GM12878 (cell line): ENCODE measurements around the gene SYNDIG1. TPM values are rescaled to one million over a fixed set of nuclear protein-coding genes. Genes with fewer than 3 reads are reported as not detected.

Source experiments
- ATAC-seq: fragments of 200-7000 bp; cut with Tn5 transposase; 3 replicates; pipeline ENCODE4 v1.9.1; 2020; ENCODE audit warnings: mild to moderate bottlenecking, moderate library complexity
- BruUV-seq: library from RNA; stranded (reverse); fragments of 400-500 nt; replicated peaks from 2 replicates; lab custom pipeline; 2021; lab: Mats Ljungman, UMichigan
- CTCF ChIA-PET: fragments of 300-600 bp; sonication (Branson Sonifier 250); formaldehyde crosslinking; extraction: SDS; loops from one replicate; lab custom pipeline; 2021; ENCODE audit warnings: inconsistent platforms; lab: Yijun Ruan, JAX
- POLR2A ChIA-PET: fragments of 350-600 bp; formaldehyde crosslinking; extraction: SDS; loops from one replicate; lab custom pipeline; 2021; ENCODE audit warnings: inconsistent platforms; lab: Charles Lee
- RAD21 ChIA-PET: fragments of 300-600 bp; sonication (Branson Sonifier 250); formaldehyde crosslinking; loops from one replicate; lab custom pipeline; 2023; ENCODE audit warnings: antibody characterized with exemption; ENCODE audit not compliant: unreplicated experiment; lab: Charles Lee
- SMC1A ChIA-PET: fragments of 300-600 bp; sonication (Branson Sonifier 250); formaldehyde crosslinking; loops from one replicate; lab custom pipeline; 2023; ENCODE audit not compliant: unreplicated experiment, uncharacterized antibody; lab: Charles Lee
- DNase-seq: peaks from one replicate; pipeline ENCODE4 v3.0.0-alpha.2; 2011; ENCODE audit warnings: low read depth, low spot score
- FAIRE-seq: peaks from 3 replicates; lab custom pipeline; 2011; peaks lifted over from hg19 to GRCh38; lab: Jason Lieb, UNC
- H2AFZ ChIP-seq: 2 replicates; pipeline ENCODE4 v1.6.0; 2011; ENCODE audit warnings: low read depth, low read length, control low read depth; ENCODE audit not compliant: control insufficient read depth
- H3K27ac ChIP-seq: 2 replicates; pipeline ENCODE4 v1.5.1; 2011; ENCODE audit warnings: control low read depth; ENCODE audit not compliant: control insufficient read depth, insufficient read depth
- H3K27me3 ChIP-seq, 2 experiments: replicated peaks in 1 of 2; 2 replicates each; pipeline versions ENCODE4 v1.6.0 to v1.6.1; 2011; ENCODE audit warnings: low read length in 1 of 2; ENCODE audit not compliant: control insufficient read depth in 2 of 2, insufficient read depth in 2 of 2
- H3K36me3 ChIP-seq, 2 experiments: 2 replicates each; pipeline ENCODE4 v1.5.1; 2011; ENCODE audit warnings: low read length in 1 of 2; ENCODE audit not compliant: control insufficient read depth in 2 of 2, insufficient read depth in 2 of 2
- H3K4me1 ChIP-seq: 2 replicates; pipeline ENCODE4 v1.6.1; 2011; ENCODE audit warnings: mild to moderate bottlenecking, low read length, moderate library complexity, mixed read lengths; ENCODE audit not compliant: control insufficient read depth, insufficient read depth
- H3K4me2 ChIP-seq: 2 replicates; pipeline ENCODE4 v1.6.0; 2011; ENCODE audit warnings: control low read depth; ENCODE audit not compliant: control insufficient read depth, insufficient read depth
- H3K4me3 ChIP-seq: fragments of 200-600 bp; sonication (generic); 2 replicates; pipeline ENCODE4 v1.5.1; 2016
- H3K79me2 ChIP-seq: 2 replicates; pipeline ENCODE4 v1.6.0; 2011; ENCODE audit warnings: low read length; ENCODE audit not compliant: control insufficient read depth, insufficient read depth
- H3K9ac ChIP-seq: 2 replicates; pipeline ENCODE4 v1.8.0; 2011; ENCODE audit warnings: low read length, control low read depth, mixed read lengths; ENCODE audit not compliant: control insufficient read depth, insufficient read depth
- H3K9me3 ChIP-seq: replicated peaks from 3 replicates; pipeline ENCODE4 v1.5.1; 2011; ENCODE audit warnings: mild to moderate bottlenecking, low read length; ENCODE audit not compliant: control insufficient read depth, insufficient read depth
- H4K20me1 ChIP-seq: 2 replicates; pipeline ENCODE4 v1.6.0; 2011; ENCODE audit not compliant: control insufficient read depth, insufficient read depth
- GATAD2B ChIP-seq: fragments of 450-650 bp; conservative IDR thresholded peaks from 2 replicates; pipeline ENCODE4 v1.6.1; 2017; ENCODE audit warnings: low read depth, mild to moderate bottlenecking, moderate library complexity
- SMAD1 ChIP-seq: fragments of 450-650 bp; IDR thresholded peaks from 2 replicates; pipeline ENCODE4 v1.6.1; 2018; ENCODE audit warnings: mild to moderate bottlenecking, low read depth; ENCODE audit not compliant: partially characterized antibody
- TCF12 ChIP-seq: IDR thresholded peaks from 2 replicates; pipeline ENCODE4 v1.6.1; 2011; ENCODE audit warnings: low read depth, mild to moderate bottlenecking, low read length
- WGBS: methylation state at CpG from one replicate; pipeline ENCODE4 v1.1.6; 2016; ENCODE audit warnings: low lambda C conversion rate; ENCODE audit not compliant: insufficient replicate concordance, insufficient coverage; ENCODE audit errors: missing lambda C conversion rate; 5-methylcytosine and 5-hydroxymethylcytosine counted together
- in situ Hi-C: fragments of 300-500 bp; cut with MboI; formaldehyde crosslinking; loops from 9 replicates; pipeline ENCODE4 v1.14.3; 2018; ENCODE audit warnings: mixed read lengths
- intact Hi-C: fragments of 100-400 bp; cut with micrococcal nuclease; formaldehyde crosslinking; loops from one replicate; pipeline ENCODE4 v1.14.2; 2022; ENCODE audit not compliant: unreplicated experiment
- polyA plus RNA-seq, 11 experiments: library from polyadenylated mRNA; depleted of rRNA in 4 of 11; unstranded in 6 of 11; stranded (reverse) in 5 of 11; fragments of >200 nt; fragmentation: Nextera tagmentation in 4 of 11; fragmentation: Illumina TruSeq in 1 of 11; extraction: Ambion mirVana in 4 of 11; extraction: Trizol in 1 of 11; gene quantifications; 1 replicate in 1 of 11; 2 replicates in 10 of 11; pipeline versions ENCODE4 v1.2.1 to v1.2.3, GENCODE V29; 2011 to 2016; ENCODE audit warnings: inconsistent platforms in 2 of 11, missing spikeins in 2 of 11, low read depth in 1 of 11
- total RNA-seq, 4 experiments: library from RNA; depleted of rRNA in 3 of 4; stranded (reverse); fragments of >200 nt in 3 of 4; fragmentation: Illumina TruSeq in 1 of 4; extraction: Trizol in 1 of 4; gene quantifications; 2 replicates each; pipeline versions ENCODE4 v1.2.1 to v1.2.3, GENCODE V29; 2013 to 2021
- TF ChIP-seq, protein P1 (sequence below): fragments of 450-650 bp; IDR thresholded peaks from 2 replicates; pipeline ENCODE4 v1.6.1; 2017; ENCODE audit warnings: borderline replicate concordance

The SYNDIG1 gene
- total and polyA plus RNA-seq, 10 of the 15 experiments (the other 5 are each of a cell fraction or from before 2014, with no cell fraction given) = not detected

DNA sequence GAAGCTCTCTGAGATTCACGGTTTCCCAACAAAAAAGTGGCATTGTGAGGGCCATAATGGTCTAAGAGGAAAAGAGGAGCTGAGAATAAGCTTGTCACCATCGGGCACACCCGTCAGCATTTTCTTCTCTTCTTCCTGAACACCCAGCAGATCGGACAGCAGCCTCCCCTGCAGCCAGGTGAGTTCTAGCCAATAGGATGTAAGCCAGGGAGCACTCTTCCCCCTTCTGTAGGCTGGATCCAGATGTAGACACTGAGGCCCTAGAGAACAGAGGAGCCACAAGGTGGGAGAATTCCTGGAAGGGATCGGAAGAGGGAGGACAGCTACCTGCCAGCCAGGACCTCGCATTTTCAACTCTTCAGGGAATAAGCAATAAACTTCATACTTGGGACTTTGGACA, 228.0 kb downstream of the SYNDIG1 start (continued):
- no peak for TF ChIP-seq GATAD2B
- TF ChIP-seq SMAD1 = no peak
- TF ChIP-seq, all 136 proteins: peak for 0

DNA sequence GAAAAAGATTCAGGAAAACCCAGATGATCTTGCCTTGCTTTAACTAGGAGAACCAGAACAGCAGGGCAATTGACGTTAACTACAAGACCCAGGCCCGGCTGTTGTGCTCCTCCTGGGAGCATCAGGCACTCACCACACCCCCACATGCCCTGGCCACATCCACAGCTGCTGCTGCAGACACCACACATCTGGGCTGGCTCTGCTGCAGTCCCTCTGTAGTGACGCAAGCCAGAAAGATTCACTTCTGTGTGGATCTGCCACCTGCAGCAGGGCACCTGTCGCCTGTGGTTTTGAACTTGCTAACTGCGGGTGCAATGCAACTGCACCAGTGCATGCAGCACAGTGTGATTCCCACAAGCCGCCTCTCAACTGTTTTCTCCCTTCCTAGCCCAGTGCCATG, 228.8 kb downstream of the SYNDIG1 start:
- TF ChIP-seq TCF12 = peak; percentile 45; the same call in 1 of the 2 replicates
- TF ChIP-seq, protein P1, sequence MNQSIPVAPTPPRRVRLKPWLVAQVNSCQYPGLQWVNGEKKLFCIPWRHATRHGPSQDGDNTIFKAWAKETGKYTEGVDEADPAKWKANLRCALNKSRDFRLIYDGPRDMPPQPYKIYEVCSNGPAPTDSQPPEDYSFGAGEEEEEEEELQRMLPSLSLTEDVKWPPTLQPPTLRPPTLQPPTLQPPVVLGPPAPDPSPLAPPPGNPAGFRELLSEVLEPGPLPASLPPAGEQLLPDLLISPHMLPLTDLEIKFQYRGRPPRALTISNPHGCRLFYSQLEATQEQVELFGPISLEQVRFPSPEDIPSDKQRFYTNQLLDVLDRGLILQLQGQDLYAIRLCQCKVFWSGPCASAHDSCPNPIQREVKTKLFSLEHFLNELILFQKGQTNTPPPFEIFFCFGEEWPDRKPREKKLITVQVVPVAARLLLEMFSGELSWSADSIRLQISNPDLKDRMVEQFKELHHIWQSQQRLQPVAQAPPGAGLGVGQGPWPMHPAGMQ = no peak
- TF ChIP-seq, all 136 proteins: peak for 1
- CTCF ChIA-PET = no interaction called here
- POLR2A ChIA-PET = no interaction called here
- Histone ChIP-seq H3K36me3 (no peaks in the 10 kb centered on the region), H3K9ac (no peak overlapping the region), H3K4me3 (no peak overlapping the region), H3K27me3 (peaks cover 0 to 2% of the 10 kb centered on the region in 2 experiments; a peak in 2 of 4 replicates), H3K4me2 (no peak overlapping the region), H3K27ac (no peak overlapping the region), H4K20me1 (no peaks in the 10 kb centered on the region), H2AFZ (no peak overlapping the region), H3K9me3 (no peaks in the 10 kb centered on the region), H3K79me2 (no peaks in the 10 kb centered on the region), H3K4me1 (no peaks in the 10 kb centered on the region)
- intact Hi-C loops (no loop called here), in situ Hi-C loops (no loop called here)
- no TSS peak for BruUV-seq
- no peak for FAIRE-seq
- SMC1A ChIA-PET = no interaction called here
- 2% methylated on average over 6 of the region's 6 CpGs for WGBS
- RAD21 ChIA-PET = no interaction called here
- ATAC-seq = no peak
- no peak for DNase-seq
